GM18861 (cell line): ENCODE results near the gene USP6NL.
A peak's percentile ranks its signal among the peaks of the same experiment; 100 is the strongest.
"Not testable (repeated sequence)": the region's sequence is repeated elsewhere in the genome, so short reads cannot be mapped to it uniquely, and the experiment has no call there.

Source experiments
- ATAC-seq: cut with Tn5 transposase; IDR thresholded peaks from one replicate; pipeline ENCODE4 v1.9.1; 2021; ENCODE audit not compliant: unreplicated experiment

USP6NL gene

DNA sequence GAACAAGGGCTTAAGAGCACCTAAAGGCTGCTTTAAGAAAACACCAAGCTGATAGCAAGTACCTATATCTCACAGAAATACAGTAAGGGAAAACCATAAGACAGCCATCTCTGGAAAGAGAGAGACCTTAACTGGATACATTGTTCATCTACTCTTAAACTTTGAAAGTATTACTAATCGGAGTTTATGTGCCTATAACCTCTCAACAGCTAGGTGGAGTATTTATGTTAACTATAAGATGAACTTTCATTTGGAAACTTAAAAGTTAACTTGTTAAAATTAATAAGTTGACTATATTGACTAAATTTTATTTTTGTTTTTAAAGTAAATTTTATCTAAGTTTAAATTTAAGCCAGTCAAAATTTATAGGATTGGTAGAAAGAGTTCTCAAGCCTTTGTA lies 90.6 kb downstream of the USP6NL start:
- ATAC-seq, result no peak

DNA sequence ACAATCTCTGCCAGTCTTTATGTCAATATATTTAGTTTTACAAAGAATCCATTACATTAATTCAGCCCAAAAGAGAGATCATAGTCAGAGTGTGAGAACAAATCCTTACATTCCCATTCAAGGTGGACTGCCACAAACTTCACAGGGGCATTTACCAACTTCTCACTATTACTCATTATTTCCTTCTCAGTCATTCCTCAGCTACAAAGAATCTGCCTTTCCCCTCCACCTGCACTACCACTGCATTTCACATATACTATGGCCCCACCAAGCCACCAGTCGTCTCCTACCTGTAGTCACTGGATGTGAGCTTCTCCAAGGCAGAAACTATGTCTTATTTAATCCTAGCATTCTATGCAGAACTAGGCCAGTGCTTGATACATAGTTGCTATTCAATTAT lies 94.3 kb downstream of the USP6NL start:
- peak; percentile 31 for ATAC-seq

DNA sequence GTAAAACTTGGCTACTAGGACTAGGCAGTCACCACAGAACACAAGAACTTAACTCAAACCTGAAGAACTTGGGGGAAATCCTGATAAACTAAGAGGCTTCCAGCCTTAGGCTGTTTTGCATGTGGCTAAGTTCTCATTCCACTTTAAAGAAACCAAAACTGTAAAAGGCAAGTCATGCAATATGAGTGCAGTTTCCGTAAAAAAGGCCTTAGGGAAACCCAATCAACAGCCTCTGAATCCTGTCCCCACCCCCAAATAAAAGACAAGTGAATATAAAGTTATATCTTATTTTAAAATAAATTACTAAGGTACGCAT lies 95.1 kb downstream of the USP6NL start:
- ATAC-seq, result peak; percentile 65

DNA sequence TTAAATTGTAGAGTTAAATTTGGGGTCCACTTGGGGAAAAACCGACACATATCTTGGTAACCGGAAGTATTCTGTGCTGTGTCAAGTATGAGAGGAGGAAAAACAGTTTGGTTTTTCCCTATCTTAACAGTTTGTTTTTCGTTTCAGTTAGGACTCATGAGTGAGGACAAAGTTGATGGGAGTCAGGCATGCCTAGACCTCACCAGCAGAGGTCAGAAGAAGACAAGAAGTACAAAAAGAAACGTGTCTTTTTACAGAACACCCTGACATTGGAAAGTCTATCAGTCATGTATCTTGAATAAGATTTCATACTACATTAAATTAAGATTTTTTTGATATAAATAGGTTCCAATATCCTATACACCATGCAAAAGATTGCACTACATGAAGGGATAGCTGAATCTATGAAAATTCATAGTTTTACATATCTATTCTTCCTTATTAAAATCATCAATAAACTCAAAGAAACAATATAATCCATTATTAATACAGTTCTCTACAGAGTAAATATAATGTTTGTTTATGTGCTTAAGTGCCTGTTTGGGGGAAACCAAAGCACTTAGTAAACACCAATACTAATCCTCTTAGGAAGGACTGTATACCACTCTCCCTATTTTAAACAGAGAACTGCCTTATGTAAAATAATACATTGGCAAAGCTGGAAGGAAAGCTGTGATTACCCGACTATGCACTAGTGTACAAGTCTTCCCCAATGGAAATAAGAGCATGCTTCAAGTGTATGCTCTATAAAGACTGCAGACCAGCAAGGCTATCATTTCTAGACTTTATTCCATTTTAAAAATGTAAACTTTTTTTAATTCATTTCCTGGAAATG lies 95.6 kb downstream of the USP6NL start:
- peak; percentile 49 for ATAC-seq

DNA sequence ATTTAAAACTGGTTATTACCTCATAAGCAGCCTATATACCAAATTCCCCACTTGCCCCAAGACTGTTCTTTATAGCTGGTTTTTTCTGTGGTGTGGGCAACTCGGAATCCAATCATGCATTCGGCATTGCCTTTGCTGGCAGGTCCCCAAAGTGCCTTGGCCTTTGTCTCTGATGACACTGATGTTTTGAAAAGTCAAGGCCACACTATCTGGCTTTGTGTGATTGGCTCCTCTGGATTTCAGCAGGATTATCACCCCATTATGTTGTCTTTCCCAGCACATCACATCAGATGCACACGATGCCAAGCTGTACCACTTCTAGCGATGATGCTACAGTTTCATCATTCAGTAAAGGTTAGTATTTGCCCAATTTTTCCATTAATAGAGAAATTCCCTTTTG lies 97.7 kb downstream of the USP6NL start:
- no peak for ATAC-seq

- no peak for ATAC-seq
Observed at GRCh38 chr10:11512596-11512995, 98.9 kb downstream of the USP6NL start.

GRCh38 chr10:11511321-11511720 lies 100.1 kb downstream of the USP6NL start:
- no peak for ATAC-seq

- no peak for ATAC-seq
Observed at GRCh38 chr10:11510736-11511135, 100.7 kb downstream of the USP6NL start.

DNA sequence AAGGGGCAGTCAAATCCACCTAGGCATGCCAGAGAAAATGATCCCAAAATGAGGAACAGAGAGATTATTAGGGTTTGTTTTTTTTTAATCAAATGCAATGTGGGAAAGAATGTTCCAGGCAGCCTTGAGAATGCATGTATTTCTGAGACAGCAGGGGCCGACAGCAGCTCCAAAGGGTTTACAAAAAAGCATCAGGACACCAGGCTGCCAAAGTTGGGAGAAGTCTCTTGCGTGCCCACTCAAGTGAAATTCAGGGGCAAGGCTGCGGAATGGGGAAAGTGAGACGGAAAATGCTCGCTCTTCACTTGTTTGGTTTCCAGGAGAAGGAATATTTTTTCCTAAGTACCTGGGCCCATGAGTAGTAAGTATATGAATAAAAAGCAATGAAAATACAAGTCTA lies 101.2 kb downstream of the USP6NL start:
- ATAC-seq, result no peak

DNA sequence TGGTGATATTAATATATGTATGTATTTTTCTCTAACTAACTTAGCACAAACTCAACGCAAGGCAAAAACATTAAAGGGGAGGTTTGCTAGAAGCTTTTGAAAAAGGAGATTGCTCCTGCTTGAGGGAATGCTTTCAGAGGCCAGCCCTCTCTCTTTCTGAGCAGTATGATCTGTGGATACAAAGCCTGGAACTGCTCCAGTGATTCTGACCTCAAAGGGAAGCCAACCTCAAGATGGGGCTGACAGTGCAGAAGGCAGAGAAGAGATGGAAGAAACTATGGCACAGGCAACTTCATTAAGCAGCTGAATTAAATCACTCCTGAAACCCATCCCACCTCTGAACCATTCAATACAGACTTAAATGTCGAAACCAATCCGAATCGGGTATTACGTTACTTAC lies 102.4 kb downstream of the USP6NL start:
- ATAC-seq, result no peak

DNA sequence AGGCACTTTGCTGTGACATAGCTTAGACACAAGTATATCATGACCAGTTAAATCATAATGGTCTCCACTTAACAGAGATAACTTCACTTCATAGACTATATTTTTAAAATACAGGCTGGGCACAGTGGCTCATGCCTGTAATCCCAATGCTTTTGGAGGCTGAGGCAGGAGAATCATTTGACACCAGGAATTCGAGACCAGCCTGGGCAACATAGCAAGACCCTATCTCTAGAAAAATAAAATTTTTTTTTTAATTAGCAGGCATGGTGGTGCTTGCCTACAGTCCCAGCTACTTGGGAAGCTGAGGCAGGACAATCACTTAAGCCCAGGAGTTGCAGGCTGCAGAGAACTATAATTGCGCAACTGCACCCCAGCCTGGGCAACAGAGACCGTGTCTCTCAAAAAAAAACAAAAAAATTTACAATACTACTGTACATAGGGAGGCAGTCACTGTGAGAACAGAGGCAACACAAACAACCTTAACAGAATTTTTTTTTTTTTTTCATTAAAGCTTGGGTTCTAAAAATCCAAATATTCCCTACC lies 105.1 kb downstream of the USP6NL start:
- ATAC-seq, result no peak

GRCh38 chr10:11505639-11506038 lies 105.8 kb downstream of the USP6NL start:
- ATAC-seq, result no peak

- ATAC-seq, result no peak
Observed at GRCh38 chr10:11504566-11505285, 106.7 kb downstream of the USP6NL start.

GRCh38 chr10:11501600-11501999 lies 109.8 kb downstream of the USP6NL start:
- no peak for ATAC-seq

- ATAC-seq, result no peak
Observed at GRCh38 chr10:11499425-11500071, 111.9 kb downstream of the USP6NL start.

DNA sequence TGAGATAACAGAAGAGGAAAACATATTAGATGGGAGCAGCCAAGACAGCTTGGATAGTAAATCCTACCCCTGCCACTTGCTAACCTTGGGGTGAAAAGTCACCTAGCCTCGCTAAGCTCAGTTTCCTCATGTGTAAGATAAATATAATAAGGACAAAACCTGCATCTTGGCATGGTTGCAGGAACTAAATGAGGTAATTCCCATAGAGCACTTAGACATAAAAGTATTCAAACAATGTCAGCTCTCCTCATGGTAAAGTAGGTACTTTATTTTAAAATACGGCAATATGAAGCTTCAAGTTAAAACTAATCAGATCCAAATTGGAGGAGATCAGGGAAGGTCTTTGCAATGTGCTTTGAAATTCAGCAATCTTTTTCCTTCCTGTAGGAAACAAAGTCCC lies 113.1 kb downstream of the USP6NL start:
- ATAC-seq, result no peak

- not testable (repeated sequence) for ATAC-seq
Observed at GRCh38 chr10:11494923-11495322, 116.5 kb downstream of the USP6NL start.

DNA sequence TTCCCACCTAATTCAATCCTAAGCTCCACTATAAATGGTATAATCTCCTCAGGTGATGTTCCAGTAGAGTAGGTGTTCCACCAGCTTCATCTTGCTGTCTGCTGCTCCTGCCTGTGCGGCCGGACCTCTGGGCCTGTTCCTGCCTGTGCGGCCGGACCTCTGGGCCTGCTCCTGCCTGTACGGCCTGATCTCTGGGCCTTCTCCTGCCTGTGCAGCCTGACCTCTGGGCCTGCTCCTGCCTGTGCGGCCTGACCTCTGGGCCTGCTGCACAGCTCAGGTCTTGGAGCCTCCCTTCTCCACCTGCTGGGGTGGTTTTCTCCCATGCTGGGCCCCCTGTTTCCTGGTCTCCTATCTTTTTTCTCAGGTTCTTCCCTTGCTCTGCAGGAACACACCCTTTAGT lies 117.8 kb downstream of the USP6NL start:
- no peak for ATAC-seq

GRCh38 chr10:11491087-11491486 lies 120.4 kb downstream of the USP6NL start:
- ATAC-seq, result no peak

- no peak for ATAC-seq
Observed at GRCh38 chr10:11489591-11489990, 121.9 kb downstream of the USP6NL start.

- no peak for ATAC-seq
Observed at GRCh38 chr10:11488126-11488525, 123.3 kb downstream of the USP6NL start.
